Peyer's patch (tissue), 4 donors: ENCODE results near the gene CLDN6. TPM values are rescaled to one million over a fixed set of nuclear protein-coding genes. Genes with fewer than 3 reads are reported as not detected.

ENCODE experiments used
- DNase-seq, 3 donors: peaks; one replicate each; pipeline ENCODE4 v3.0.0-alpha.2; 2017 to 2019
- H3K27ac ChIP-seq, 4 donors: fragments of 200-600 bp; sonication (generic); one replicate each; pipeline ENCODE4 v1.5.1; 2016 to 2019
- H3K27me3 ChIP-seq, 2 donors: fragments of 200-600 bp; sonication (generic); one replicate each; pipeline ENCODE4 v1.5.1; 2019
- H3K36me3 ChIP-seq, 3 donors: fragments of 200-600 bp; sonication (generic); one replicate each; pipeline ENCODE4 v1.5.1; 2016 to 2019
- H3K4me1 ChIP-seq, 4 donors: fragments of 200-600 bp; sonication (generic); one replicate each; pipeline ENCODE4 v1.5.1; 2016 to 2019
- H3K4me3 ChIP-seq, 4 donors: fragments of 200-600 bp; sonication (generic); 1 replicate in 3 of 4; 2 replicates in 1 of 4; pipeline ENCODE4 v1.5.1; 2016 to 2019; ENCODE audit warnings: mild to moderate bottlenecking in 1 of 4
- H3K9me3 ChIP-seq, 4 donors: fragments of 200-600 bp; sonication (generic); one replicate each; pipeline ENCODE4 v1.5.1; 2016 to 2019; ENCODE audit warnings: mild to moderate bottlenecking in 1 of 4
- POLR2A ChIP-seq, 2 donors: fragments of 450-650 bp; IDR thresholded peaks; one replicate each; pipeline ENCODE4 v1.5.1; 2017; ENCODE audit warnings: antibody characterized with exemption in 2 of 2, mild to moderate bottlenecking in 2 of 2, moderate library complexity in 2 of 2
- total RNA-seq, 4 donors: library from RNA; depleted of rRNA; stranded (reverse); fragments of >200 nt; gene quantifications; one replicate each; pipeline ENCODE4 v1.1.0, GENCODE V29; 2016
- TF ChIP-seq, protein P1 (sequence below), 6 experiments: fragments of 450-650 bp in 4 of 6; fragments of 200-600 bp in 2 of 6; sonication (generic) in 1 of 6; IDR thresholded peaks; one replicate each; pipeline ENCODE4 v1.5.1; 2017 to 2019; ENCODE audit warnings: antibody characterized with exemption in 6 of 6, mild to moderate bottlenecking in 3 of 6, moderate library complexity in 1 of 6

Gene CLDN6
- total RNA-seq, 4 donors from 2014 or later = not detected

DNA sequence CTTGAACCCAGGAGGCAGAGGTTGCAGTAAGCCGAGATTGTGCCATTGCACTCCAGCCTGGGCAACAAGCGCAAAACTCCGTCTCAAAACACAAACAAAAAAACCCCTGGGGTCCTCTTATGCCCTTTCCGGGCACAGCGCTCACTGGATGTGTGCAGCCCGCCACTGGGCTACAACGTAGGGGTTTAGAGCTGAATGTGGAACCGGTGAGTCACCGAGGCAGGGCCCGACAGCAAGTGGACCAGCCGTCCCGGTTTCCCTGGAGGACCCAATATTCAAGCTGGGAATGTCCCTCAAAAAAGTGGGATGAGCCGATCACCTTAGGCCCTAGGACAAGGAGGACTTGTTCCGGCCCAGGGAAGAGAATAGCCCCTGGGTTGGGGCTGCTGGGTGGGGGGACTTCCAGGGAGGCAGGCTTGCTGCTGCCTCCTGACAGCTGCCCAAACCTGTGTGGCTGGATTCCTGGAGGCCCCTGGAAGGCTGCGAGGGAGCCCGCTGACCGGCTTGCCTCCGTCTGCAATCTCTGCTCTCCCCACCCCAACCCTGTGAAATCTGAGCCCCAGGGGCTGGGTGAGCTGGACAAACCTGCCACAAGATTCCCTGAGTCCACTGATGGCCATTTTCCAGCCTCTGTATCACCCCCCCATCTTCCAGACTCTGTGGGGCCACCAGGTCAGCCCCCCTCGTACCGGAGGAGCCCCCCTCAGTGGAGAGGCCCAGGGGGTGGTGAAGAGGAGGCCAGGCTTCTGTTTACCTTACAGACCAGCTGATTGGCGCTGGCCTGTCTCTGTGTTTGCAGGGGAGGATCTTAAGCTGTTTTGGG lies 8.2 kb downstream of the CLDN6 start:
- Histone ChIP-seq H3K27me3 (no peaks in the 10 kb centered on the region), H3K4me1 (peaks cover 8 to 31% (median 13%) of the 10 kb centered on the region in 4 donors), H3K36me3 (no peaks in the 10 kb centered on the region), H3K4me3 (no peak overlapping the region), H3K9me3 (no peaks in the 10 kb centered on the region), H3K27ac (no peak overlapping the region)
- no peak for DNase-seq
- TF ChIP-seq, protein P1, sequence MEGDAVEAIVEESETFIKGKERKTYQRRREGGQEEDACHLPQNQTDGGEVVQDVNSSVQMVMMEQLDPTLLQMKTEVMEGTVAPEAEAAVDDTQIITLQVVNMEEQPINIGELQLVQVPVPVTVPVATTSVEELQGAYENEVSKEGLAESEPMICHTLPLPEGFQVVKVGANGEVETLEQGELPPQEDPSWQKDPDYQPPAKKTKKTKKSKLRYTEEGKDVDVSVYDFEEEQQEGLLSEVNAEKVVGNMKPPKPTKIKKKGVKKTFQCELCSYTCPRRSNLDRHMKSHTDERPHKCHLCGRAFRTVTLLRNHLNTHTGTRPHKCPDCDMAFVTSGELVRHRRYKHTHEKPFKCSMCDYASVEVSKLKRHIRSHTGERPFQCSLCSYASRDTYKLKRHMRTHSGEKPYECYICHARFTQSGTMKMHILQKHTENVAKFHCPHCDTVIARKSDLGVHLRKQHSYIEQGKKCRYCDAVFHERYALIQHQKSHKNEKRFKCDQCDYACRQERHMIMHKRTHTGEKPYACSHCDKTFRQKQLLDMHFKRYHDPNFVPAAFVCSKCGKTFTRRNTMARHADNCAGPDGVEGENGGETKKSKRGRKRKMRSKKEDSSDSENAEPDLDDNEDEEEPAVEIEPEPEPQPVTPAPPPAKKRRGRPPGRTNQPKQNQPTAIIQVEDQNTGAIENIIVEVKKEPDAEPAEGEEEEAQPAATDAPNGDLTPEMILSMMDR (IDR thresholded peaks at IDR 0.05) = no peak
- no peak for TF ChIP-seq POLR2A (IDR thresholded peaks at IDR 0.05)

GRCh38 chr16:3008690-3009037 lies 9.3 kb downstream of the CLDN6 start:
- no peak overlapping the region for H3K4me3 ChIP-seq
- peak overlapping the region in 1 of 4 donors; percentile 95 for H3K27ac ChIP-seq
- DNase-seq = no peak
- H3K4me1 ChIP-seq = peaks cover 8 to 31% (median 14%) of the 10 kb centered on the region in 4 donors
- H3K9me3 ChIP-seq = no peaks in the 10 kb centered on the region
- no peaks in the 10 kb centered on the region for H3K36me3 ChIP-seq
- no peak for TF ChIP-seq POLR2A (IDR thresholded peaks at IDR 0.05)
- no peaks in the 10 kb centered on the region for H3K27me3 ChIP-seq

DNA sequence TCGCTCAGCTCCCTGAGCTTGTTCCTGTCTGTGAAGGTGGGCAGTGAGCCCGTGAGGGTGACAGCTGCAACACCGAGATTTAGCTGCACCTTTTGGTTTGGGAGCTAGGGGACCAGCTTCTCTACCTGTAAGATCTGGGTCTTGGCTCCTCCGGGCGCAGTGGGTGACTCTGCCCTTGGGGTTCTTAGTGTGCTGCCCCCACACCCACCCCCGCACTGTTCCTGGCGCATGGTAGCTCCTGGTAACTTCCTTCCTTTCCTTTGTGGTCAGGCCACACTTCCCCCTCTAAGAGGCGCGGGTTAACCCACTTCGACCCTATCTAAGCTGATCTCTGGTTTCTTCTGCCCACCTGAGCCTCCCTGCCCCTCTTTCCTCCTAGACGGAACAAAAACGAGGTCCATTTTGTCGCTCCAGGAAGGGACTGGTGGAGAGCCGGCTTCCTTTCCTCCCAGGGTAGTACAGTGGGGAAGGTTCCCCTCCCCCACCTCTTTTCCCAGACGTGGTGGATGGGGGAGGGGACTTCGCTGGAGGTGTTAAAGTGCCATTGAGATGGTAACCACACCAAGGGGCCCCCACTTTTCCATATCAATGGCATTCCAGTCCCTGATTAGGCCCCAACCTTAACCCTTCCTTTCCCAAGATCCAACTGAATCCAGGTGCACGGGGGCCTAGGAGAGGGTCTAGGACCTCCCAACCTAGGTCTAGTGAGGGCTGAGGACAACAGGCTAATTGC lies 9.9 kb downstream of the CLDN6 start:
- Histone ChIP-seq H3K27me3 (no peaks in the 10 kb centered on the region), H3K9me3 (no peaks in the 10 kb centered on the region), H3K27ac (peak overlapping the region in 3 of 4 donors; percentile 67 to 95 (median 84)), H3K4me3 (peak overlapping the region in 3 of 4 donors; percentile 2 to 28 (median 16)), H3K36me3 (no peaks in the 10 kb centered on the region), H3K4me1 (peaks cover 8 to 31% (median 14%) of the 10 kb centered on the region in 4 donors)
- DNase-seq = peak in 2 of 3 donors; percentile 31 to 60
- TF ChIP-seq, protein P1 (IDR thresholded peaks at IDR 0.05) = no peak
- TF ChIP-seq POLR2A (IDR thresholded peaks at IDR 0.05) = no peak

- H3K36me3 ChIP-seq = no peaks in the 10 kb centered on the region
Measured at GRCh38 chr16:3007059-3007956, 10.7 kb downstream of the CLDN6 start.

GRCh38 chr16:3004781-3005284 lies 13.2 kb downstream of the CLDN6 start:
- Histone ChIP-seq H3K4me1 (peaks cover 8 to 31% (median 14%) of the 10 kb centered on the region in 4 donors), H3K36me3 (no peaks in the 10 kb centered on the region), H3K9me3 (no peaks in the 10 kb centered on the region), H3K27ac (peak overlapping the region in 3 of 4 donors; percentile 63 to 96 (median 84)), H3K27me3 (no peaks in the 10 kb centered on the region), H3K4me3 (peak overlapping the region; percentile 34 to 58 (median 46))
- peak in 2 of 3 donors; percentile 71 to 77 for DNase-seq
- TF ChIP-seq, protein P1 (IDR thresholded peaks at IDR 0.05) = no peak
- peak; percentile 22 to 51 for TF ChIP-seq POLR2A (IDR thresholded peaks at IDR 0.05)

More at GRCh38 chr16:3007059-3007956, 10.7 kb downstream of the CLDN6 start:
- Histone ChIP-seq H3K4me1 (peaks cover 8 to 31% (median 14%) of the 10 kb centered on the region in 4 donors), H3K9me3 (no peaks in the 10 kb centered on the region), H3K4me3 (peak overlapping the region in 2 of 4 donors; percentile 28 to 53), H3K27ac (peak overlapping the region in 3 of 4 donors; percentile 67 to 95 (median 84)), H3K27me3 (no peaks in the 10 kb centered on the region)
- TF ChIP-seq, protein P1 (IDR thresholded peaks at IDR 0.05) = no peak
- TF ChIP-seq POLR2A (IDR thresholded peaks at IDR 0.05) = peak; percentile 35 to 71
- DNase-seq = peak in 2 of 3 donors; percentile 87
